Measurements from ENCODE around the gene ANAPC10. TPM values are rescaled to one million over a fixed set of nuclear protein-coding genes. Genes with fewer than 3 reads are reported as not detected.
"Not testable (repeated sequence)": the region's sequence is repeated elsewhere in the genome, so short reads cannot be mapped to it uniquely, and the experiment has no call there.

ANAPC10 gene
- total RNA-seq, 1 donor from 2014 or later, result 19.1 TPM

DNA sequence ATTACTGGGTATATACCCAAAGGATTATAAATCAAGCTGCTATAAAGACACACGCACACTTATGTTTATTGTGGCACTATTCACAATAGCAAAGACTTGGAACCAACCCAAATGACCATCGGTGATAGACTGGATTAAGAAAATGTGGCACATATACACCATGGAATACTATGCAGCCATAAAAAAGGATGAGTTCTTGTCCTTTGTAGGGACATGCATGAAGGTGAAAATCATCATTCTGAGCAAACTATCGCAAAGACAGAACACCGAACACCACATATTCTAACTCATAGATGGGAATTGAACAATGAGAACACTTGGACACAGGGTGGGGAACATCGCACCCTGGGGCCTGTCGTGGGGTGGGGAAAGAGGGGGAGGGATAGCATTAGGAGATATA lies 87.7 kb downstream of the ANAPC10 start:
- not testable (repeated sequence) for DNase-seq (ENCODE audit: low read depth in 2 of 2)

DNA sequence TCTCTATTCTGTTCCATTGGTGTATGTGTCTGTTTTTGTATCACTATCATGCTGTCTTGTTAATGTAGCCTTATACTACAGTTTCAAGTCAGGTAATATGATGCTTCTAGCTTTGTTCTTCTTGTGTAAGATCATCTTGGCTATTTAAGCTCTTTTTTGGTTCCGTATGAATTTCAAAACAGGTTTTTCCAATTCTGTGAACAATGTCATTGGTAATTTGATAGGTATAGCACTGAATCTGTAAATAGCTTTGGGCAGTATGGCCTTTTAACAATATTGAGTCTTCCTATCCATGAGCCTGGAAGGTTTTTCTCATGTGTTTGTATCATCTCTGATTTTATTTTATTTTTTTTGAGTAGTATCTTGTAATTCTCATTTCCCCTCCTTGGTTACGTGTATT lies 94.3 kb downstream of the ANAPC10 start:
- DNase-seq (ENCODE audit: low read depth in 2 of 2), result no peak

DNA sequence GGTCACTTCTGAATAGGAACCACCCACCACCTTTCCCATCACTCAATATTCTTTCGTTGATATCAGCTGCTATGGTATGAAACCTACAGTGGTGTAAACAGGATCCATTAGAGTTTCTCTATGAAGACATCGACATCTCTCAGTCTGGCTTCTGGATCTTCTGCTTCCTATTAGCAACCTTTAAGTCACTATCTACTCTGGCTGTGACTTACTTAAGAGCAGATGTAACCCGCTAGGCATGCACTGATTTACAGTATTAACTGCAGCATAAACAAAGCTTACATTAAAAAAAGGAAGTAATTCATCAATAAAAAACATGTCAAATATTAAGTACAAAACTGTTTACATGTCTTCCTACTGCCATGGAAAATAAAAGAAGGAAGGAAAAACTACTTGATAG lies 96.4 kb downstream of the ANAPC10 start:
- DNase-seq (ENCODE audit: low read depth in 2 of 2), result no peak

DNA sequence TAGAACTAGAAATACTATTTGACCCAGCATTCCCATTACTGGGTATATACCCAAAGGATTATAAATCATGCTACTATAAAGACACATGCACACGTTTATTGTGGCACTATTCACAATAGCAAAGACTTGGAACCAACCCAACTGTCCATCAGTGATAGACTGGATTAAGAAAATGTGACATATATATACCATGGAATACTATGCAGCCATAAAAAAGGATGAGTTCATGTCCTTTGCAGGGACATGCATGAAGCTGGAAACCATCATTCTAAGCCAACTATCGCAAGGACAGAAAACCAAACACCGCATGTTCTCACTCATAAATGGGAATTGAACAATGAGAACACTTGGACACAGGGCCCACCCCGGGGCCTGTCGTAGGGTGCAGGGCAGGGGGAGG lies 97.3 kb downstream of the ANAPC10 start:
- DNase-seq (ENCODE audit: low read depth in 2 of 2), result not testable (repeated sequence)

DNA sequence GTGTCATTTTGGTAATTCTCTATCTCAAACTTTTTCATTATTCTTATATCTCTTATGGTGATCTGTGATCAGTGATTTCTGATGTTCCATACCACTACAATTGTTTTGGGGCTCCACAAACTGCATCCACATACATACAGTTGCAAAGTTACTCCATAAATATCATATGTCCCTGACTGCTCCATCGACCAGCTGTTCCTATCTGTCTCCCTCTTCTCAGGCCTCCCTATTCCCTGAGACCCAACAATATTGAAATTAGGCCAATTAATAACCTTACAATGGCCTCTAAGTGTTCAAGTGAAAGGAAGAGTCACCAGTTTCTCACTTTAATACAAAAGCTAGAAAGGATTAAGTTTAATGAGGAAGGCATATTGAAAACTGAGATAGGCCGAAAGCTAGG lies 108.7 kb downstream of the ANAPC10 start:
- DNase-seq (ENCODE audit: low read depth in 2 of 2), result no peak

DNA sequence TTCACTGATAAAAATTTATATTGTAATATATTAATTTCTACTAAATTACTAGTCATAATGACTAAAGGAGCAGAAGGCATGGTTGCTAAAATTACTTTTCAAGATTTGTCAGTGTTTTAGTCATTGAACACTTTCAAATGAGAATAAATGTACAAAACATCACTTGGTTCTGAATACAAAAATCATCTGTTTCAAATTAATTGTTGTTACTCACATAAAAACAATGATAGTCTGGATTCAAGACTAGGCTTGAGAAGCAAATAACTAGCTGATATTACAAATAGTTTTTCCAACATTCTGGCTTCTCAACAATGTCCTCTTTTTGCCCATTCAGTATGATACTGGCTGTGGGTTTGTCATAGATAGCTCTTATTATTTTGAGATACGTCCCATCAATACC lies 112.5 kb downstream of the ANAPC10 start:
- DNase-seq (ENCODE audit: low read depth in 2 of 2), result no peak

DNA sequence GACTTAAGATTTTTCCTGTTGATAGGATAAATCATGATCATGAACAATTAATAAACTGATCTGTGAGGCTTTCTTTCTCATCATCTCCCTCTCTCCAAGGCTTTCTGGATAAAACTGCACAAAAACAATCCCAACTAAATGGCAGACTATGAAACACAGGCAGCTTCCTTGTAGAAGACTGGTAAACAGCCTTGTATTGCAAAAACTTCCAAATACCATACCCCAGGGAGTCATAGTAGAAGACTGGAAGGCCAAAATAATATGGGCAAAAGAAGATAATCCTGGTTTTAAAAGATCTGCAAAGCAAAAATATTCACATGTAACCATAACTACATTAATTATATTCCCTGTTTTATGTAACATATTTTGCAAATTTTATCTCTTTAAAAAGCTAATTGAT lies 113.0 kb downstream of the ANAPC10 start:
- DNase-seq (ENCODE audit: low read depth in 2 of 2), result no peak

DNA sequence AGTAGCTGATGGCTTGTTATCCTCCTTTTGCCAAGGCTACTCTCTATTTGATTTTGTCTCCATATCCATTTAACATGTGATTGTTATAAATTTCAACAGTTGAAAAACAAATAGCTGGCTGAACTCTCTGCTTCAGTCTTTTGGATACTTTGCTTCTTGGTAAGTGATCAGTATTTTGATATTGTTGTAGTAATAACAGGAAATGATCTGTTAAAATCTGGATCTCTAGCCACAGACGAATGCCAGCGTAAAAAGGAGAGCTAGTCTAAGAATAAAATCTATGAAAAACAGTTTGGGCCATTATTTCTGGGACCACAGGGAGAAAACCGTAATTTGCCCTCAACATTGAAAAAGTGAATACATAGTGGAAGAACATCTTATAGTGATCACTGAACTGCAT lies 113.8 kb downstream of the ANAPC10 start:
- peak in 1 of 2 donors; percentile 8 for DNase-seq (ENCODE audit: low read depth in 2 of 2)

DNA sequence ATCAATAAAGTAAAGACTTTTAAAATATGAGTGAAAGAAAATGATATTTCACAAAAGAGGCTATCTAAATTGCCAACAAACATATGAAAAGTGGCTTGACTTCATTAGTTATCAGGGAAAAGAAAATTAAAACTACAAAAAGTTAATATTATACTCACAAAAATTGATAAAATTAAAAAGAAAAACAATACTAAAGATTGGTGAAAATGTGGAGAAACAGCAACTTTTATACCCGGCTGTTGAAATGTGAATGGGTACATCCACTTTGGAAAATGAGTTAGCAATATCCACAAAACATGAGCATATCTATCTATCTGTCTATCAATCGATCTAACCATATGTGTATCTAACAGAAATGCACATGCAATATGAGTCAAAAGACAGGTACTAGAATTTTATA lies 122.3 kb downstream of the ANAPC10 start:
- DNase-seq (ENCODE audit: low read depth in 2 of 2), result no peak

DNA sequence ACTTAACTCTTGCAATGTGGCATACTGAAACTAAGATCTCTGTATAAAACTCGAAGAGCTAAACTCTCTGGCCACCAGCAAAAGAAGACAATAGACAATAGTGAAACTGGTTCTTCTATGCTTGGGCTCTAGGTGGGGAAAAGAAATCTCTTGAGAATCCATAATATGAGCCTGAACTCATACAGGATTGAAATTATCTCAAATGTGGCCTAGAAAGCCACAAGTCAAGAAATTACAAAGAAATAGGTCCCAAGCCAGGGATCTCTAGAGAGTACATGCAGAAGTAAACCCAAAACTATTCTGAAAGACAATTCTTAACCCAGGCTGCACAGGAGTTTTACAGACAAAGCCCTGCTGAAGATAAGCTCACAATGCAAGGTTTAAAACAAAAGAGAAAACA lies 127.4 kb downstream of the ANAPC10 start:
- no peak for DNase-seq (ENCODE audit: low read depth in 2 of 2)

DNA sequence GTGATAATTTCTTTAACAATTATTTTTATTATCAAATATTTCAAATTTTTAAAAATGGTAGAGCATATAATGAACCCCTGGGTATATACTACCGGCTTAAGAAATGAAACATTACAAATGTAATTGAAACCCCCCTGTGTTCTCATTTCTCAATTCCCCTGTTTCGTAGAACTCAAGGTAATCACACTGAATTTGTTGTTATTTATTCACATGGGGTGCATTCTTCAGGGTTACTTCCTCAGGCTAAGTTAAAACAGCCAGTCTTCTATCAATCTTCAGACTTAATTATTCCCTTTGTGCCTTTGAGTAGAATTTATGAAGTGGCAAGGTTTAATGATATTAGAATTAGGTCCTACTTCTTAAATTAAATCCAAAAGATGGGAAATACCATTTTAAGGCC lies 128.2 kb downstream of the ANAPC10 start:
- DNase-seq (ENCODE audit: low read depth in 2 of 2), result no peak

DNA sequence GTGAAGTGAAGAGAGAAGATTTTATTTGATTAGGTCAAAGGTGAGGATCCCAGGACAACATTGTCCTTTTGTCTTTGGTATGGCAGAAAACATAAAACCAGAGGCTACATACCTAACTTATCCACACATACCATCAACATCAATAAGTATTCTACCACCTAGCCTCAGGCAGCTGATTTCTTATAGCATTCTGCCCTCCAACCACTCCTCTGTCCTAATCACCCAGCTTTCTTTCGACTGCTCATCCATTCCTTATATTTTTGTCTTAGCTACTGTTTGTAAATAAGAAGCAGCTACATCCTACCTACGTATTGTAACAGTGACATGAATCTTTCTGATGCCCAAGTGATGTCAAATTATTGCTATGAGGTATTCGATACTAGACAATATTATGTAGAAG lies 129.4 kb downstream of the ANAPC10 start:
- no peak for DNase-seq (ENCODE audit: low read depth in 2 of 2)

DNA sequence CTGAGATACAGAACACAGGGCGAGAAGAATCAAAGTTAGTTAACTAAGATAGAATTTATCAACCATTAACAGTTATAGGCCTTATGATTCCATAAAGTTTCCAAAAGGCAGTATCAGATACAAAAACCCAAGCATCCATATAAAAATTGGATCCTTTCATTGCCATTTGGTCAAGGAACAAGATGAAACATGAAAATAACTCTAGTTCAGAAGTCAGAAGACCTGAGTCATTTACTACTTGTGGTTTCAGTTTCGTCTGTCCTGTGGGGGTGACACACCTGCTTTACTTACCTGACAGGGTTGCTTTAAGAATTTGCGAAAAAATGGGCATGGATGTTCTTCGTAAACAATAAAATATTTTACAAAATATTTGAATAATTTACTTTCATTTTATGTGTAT lies 130.8 kb downstream of the ANAPC10 start:
- no peak for DNase-seq (ENCODE audit: low read depth in 2 of 2)

DNA sequence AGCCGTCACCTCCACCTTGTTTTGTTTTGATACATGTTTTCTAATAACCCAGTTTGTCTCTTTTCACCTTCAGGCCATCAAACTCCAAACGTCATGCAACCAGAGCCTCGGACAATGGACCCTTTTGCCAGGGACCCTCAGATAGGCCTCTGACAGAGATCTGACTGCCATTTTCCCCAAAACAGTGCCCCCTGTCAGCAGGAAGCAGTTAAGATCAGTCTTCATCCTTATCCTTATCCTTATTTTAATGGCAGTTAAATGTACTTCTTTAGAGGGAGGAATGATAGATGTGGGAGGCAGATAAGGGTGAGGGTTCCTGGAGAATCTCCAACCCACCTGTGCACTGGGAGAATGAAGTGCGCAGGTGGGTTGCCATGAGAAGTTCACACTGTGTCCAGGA lies 135.7 kb downstream of the ANAPC10 start:
- DNase-seq (ENCODE audit: low read depth in 2 of 2), result no peak

DNA sequence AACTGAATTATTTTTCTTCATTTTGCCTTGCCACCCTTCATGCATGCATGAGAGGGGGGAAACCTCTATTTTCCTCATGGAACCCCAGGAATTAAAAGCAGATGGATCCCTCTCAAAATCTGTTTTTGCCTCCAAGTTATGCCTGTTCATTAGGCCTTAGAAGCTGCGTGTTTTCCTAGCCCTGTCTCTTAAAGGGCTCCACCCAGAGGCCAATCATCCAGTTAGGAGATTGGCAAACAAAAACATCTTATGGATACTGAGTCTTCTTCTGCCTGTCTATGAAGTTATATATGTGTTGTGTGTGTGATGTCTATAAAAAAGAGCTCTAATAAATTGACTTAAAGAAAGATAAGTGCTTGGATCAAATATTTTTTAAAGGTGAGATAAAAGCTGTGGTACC lies 142.9 kb downstream of the ANAPC10 start:
- DNase-seq (ENCODE audit: low read depth in 2 of 2), result no peak

DNA sequence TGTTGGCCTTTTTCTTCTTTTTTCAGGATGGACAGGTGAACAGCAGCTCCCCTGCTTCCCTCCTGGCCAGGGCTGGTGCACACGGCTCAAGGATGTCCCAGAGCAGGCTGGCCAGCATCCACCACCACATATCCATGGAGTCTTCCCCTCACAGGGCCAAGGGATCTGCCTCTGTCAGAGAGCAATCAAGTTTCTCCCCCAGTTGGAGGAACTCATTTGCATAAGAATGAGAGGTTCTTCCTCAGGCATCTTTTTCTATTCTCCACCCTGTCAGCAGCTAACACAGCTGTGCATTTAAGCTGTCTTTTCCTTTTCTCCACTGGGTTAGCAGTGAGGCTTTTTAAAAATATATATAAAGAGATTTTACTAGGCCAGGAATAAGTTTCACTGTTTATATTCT lies 143.8 kb downstream of the ANAPC10 start:
- DNase-seq (ENCODE audit: low read depth in 2 of 2), result no peak

DNA sequence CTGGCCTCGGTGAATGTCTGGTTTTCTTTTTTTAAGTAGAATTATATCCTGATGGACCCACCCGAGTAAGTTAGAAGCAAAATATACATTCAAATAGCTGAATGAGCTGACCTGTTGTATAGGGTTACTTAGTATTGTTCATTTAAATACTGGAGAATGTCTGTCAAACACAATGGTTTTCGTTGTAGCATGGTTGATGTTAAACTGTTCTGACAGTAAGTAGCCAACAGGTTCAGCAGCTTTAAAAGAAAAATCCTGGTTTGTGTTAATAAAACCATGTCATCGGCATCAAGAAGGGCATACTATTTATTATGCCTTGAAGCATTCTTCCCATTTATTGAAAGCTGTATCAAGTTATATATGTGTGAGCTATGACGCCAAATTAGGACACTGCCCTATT lies 149.6 kb downstream of the ANAPC10 start:
- no peak for DNase-seq (ENCODE audit: low read depth in 2 of 2)

DNA sequence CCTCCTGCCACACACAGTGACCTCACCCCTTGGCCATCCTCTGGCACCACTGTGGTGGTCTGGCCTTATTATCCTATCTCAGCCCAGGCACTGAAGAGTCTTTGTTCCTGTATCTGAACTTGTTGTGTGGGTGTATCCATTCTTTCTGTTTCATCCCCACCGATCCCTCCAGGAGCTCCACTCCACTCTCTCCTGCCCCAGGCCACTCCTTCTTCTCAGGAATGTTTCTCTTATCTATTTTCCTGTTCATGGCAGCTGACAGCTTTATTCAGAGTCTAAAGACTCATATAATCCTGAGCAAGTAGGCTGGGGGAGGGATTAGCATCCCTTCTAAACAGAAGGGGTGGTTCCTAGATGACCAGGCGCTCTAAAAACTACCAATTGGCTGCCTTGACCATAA lies 150.0 kb downstream of the ANAPC10 start:
- no peak for DNase-seq (ENCODE audit: low read depth in 2 of 2)

Other genes with a start within 250 kb of the ANAPC10 start
- gene ABCE1, start 115 bp upstream of the ANAPC10 start, total RNA-seq, result 124 and 128 TPM in 2 replicates
- 16.9 and 24.3 TPM in 2 replicates for gene OTUD4, start 82.4 kb upstream of the ANAPC10 start, total RNA-seq